Measurements from ENCODE around the gene REEP3.
A peak's percentile ranks its signal among the peaks of the same experiment; 100 is the strongest.

The REEP3 gene

DNA sequence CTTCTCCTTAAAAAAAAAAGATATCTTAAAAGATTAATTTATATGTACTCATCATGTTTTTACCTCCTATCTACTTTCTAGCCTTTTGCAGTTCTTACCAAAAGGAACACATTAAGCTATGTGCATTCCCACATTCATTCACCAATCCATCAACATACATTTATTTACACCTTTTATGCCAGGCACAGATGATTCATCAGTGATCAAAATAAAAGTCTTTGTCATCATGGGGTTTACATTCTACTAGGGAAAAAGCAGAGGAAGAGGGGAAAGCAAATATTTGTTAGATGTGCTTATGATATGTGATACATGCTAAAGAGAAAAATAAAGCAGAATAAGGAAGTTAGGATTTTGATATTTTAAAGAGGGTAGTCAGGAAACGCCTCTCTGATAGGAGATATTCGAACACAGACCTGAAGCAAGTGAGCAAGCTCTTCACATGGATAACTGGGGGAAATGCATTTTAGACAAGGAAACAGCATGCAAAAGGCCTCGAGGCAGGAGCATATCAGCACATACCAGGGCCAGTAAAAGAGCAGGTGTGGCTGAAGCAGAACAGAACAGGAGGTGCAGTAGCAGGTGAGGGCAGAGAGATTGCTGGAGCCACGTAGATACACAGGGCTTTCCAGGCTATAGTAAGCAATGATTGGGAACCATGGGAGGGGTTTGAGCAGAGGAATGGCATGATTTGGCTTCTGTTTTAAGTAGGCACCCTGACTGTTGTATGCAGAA lies 67.4 kb downstream of the REEP3 start:
- DNase-seq (ENCODE audit: low spot score) = no peak

DNA sequence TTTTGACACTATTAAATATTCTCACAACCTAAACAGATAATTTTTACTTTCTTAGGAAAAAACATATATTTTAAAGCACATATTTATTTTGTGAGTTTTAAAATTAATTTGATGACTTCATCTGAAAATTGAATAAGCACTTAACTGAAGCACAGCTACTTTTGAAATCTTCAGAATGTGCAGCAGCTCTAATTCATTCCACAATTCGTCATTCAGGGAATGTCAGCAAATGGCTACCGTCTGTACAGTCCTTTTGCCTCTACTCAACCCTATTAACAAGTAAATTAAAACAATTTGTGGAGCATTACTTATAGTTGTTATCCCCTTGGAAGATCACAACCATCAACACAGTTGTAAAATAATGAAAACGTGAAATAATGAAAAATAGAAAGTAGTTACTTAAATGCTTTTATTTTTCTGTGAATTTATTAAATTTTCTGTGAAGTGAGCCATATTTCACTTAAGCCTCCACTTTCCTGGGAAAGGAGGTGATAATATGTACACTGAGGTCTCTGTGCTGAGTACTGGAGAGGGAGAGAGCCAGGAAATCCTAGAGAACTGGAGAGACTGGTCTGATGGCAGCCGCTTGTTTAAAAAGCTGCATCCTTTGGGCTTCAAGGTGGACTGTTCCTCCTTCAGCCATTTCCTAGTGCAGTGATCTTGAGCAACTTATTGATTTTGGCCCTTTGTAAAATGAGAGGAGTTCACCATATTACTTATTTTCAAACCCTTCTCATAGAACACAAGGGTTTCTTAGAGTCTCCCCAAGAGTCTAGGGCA lies 70.6 kb downstream of the REEP3 start:
- no peak for DNase-seq (ENCODE audit: low spot score)

DNA sequence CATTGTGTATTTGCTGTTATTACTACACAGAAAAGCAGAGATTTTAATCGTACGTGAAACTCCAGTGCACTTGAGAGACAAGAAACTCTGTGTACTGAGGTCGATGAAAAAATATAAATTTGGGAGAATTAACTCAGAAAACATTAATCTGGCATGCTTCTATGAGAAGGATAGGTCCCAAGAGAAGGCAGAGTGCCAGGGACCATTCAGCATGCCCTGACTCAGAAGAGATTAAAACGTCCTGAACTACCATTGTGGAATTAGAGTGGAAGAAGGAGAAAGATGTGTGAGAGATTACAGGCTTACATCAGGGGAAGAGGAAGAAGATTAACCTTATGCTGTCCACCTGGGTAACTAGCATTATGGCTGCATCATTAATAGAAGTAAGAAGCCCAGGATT lies 72.4 kb downstream of the REEP3 start:
- no peak for DNase-seq (ENCODE audit: low spot score)

DNA sequence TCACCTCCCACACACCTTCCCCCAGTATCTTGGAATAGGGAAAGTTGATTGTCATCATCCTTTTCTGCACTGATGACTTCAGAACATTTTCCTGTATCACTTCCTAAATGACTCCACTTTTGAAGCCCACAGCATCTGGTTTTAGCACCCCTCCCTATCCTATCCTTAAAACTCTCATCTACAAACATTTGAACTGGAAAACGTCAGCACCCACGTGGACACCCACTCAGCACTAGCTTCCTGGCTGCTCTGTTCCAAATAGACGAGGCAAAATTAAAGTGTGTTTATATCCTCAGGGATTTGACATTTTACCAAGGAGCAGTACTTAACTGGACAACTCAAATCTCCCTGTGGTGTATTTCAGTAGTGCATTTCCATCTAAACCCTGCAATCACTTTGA lies 73.9 kb downstream of the REEP3 start:
- no peak for DNase-seq (ENCODE audit: low spot score)

DNA sequence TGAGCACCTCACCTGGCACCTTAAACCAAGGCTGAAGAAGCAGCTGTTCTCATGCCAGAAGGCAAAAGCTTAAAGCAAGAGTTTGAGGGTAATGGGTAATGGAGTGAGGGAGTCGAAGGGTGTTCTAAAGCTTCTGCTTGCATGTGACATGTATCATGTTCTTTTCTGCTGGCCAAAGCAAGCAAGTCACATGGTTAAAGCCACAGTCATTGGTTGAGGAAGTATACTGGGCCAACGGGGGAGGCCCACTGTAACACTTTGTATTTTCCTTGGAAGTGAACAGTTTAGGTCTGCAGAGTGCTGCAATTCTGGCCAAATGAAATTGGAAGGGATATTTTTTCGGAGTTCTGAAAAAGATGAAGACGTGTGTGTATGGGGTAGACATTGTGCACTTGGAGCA lies 75.7 kb downstream of the REEP3 start:
- DNase-seq (ENCODE audit: low spot score) = no peak

DNA sequence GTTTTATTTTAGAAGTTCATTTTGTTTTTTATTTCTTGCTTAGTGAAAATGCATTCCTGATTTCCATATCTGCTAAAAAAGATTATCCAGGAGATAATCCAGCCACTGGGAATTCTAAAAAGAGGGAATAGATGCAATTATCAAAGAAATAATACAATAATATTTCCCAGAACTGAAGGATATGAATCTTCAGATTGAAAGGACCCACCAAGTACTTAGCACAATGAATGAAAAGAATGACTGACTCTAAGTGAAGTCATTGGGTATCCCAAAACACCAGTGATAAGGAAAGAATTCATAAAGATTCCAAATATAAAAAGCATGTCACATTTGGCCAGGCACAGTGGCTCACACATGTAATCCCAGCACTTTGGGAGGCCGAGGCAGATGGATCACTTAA lies 79.3 kb downstream of the REEP3 start:
- no peak for DNase-seq (ENCODE audit: low spot score)

DNA sequence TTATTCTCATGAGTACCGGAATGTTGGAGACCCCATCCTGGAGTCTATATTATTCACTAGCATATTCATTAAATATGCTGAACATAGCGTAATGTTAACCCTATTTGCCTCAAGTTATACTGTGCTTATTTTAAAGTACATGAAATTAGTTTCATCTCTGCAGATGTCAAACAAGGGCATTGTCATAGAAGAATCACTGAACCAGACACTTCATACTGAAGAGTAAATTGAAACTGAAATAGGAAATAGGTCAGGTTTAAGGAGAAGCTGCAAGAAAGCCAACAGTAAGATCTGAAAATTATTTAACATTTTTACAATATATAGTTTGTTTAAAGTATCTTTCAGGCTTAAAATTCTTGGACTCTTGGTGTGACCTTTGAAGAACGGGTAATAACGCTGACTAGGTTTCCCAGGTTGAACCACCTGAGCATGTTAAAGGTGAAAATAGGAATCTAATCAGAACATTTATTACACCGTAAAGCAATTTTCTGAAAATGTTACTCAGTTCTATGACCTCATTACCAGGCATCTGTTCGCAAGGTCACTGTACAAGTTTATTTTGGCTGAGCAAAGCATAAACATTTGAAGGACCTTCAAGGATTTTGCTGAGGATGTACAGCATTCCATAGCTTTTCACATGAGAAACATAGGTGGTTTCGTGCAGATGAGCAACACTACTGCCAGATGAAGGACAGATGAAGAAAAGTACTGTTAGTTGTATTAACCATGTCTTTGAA lies 82.7 kb downstream of the REEP3 start:
- peak; percentile 12 for DNase-seq (ENCODE audit: low spot score)

DNA sequence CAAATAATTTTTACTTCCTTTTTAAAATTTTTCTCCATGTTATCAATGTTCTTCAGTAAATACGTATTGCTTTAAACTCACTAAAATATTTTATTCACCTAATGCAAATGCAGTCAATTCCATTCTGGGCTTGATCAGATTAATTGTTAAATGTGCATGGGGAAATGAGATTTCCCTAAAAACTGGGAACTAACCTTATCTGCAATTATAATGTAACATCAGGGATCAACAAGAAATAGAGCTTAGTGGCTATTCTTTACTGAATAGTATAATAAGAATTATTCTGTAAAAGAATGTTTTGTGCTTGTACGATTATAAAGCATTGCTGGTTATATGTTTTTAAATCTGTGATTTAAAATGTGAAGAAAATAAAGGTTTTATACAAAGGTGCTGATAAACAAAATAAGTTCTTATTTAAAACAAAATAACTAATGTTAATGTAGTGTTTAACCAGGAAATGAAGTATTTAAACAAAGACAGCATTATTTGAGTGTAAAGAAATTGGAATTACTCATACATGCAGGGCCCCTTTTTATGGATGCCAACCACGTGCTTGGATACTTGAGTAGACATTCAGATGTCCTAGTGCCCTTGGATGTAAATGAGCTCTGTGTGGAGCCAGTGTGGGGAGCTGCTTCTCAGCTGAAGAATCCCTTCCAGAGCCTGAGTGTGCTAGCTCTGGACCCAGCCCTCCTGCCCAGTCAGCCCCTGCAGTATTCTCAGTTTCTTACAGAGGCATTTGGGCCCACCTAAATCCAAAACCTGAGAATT lies 84.2 kb downstream of the REEP3 start:
- no peak for DNase-seq (ENCODE audit: low spot score)

DNA sequence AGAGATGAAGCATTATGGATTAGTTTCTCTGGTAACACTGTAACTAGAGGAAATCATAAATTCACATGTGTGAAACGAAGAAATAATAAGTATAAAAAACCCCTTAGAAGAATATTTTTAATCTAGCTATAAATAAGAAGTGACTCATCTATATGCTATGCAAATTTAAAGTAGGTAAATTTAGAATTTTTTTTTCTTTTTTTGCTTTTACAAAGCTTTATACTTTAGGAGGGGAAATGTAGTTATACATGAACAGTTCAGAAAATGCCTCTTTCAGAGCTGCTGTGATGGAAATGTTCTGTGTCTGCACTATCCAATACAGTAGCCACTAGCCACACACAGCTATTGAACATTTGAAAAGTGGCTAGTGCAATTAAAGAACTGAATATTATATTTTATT lies 87.3 kb downstream of the REEP3 start:
- DNase-seq (ENCODE audit: low spot score) = no peak

DNA sequence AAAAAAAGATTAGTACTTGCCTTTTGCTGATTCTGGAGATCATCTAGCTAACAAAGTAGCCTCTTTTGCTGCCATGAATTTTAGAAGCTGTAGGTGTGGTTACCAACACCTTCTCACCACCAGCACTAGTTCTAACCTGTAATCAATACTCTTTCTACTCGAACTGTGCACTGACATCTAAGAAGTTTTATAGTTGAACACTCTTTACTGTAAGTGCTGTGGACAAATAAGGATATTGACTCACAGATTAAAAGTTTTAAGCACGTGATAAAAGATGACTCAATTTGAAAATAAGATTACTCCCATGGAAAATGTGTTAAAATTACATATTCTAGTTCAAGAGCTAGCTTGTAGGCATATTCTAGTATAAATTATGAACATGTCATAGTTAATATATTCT lies 89.9 kb downstream of the REEP3 start:
- no peak for DNase-seq (ENCODE audit: low spot score)

DNA sequence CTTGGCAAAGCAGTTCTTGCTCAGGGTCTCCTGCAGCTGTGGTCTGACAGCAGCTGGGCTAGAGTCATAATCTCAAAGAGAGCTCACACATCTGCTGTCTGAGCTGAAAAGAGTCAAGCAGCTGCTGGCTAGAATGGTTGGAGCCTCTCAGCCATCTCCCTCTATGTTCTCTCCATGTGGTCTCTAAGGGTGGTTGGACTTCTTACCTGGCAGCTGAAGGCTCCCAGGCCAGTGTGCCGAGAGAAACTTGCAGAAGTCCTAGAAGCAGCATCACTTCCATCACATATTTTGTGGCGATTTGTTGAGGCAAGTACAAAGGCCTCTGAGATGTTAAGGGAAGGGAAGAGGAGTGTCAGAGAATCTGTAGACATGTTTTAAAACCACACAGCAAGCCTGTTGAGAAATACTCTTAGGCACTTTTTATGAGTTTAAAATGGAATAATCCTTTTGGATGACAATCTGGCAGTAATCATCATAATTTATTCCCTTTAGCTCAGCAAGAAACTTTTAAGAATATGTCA lies 93.2 kb downstream of the REEP3 start:
- DNase-seq (ENCODE audit: low spot score) = no peak

DNA sequence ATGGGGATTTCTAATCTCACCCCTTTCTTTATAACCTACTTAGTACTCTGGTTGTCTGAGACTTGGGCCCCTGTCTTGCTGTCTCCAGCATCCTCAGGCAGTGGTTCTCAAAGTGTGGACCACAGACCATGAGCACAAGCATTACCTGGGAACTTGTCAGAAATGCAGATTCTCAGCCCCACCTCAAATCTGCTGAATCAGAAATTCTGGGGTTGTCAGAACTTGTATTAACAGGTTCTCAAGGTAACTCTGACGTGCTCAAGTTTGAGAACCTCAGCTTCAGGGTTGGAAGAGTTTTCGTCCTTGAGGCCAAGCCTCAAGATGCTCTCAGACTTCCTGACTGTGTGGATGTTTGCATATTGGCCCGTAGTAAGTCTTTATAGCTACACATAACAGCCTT lies 97.4 kb downstream of the REEP3 start:
- DNase-seq (ENCODE audit: low spot score) = no peak

DNA sequence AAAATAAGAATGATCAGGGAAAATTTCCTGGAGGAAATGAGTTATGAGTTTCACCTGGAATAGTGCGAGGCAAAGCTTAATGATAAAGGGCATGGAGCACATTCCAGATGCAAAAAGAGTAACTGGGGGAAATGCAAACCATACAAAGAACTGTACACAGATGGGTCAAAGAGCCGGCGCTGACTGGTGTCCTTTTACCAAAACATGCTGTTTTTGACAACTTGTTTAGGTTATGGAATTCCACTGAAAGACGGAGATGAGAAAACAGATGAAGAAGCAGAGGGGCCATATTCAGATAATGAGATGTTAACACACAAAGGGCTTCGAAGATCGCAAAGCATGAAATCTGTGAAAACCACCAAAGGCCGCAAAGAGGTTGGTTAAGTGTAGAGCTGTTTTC lies 98.2 kb downstream of the REEP3 start:
- DNase-seq (ENCODE audit: low spot score) = no peak

DNA sequence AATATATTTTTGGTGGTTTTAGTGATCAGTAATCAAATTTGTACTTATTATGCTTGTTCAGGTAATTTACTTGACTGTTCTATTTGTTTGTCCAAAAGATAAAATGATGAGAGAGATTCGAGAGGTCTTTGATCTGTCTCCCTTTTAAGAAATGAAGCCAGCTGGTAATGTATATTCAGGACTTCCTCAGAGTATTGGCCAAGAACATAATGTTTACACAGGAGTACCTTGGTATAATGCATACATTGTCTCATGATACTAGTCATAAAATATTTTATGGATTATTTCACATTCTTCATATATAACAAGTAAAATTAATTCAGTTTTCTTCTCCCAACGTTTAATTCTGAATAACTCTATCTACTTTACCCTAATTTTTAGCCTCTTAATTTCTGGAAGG lies 100.9 kb downstream of the REEP3 start:
- no peak for DNase-seq (ENCODE audit: low spot score)

DNA sequence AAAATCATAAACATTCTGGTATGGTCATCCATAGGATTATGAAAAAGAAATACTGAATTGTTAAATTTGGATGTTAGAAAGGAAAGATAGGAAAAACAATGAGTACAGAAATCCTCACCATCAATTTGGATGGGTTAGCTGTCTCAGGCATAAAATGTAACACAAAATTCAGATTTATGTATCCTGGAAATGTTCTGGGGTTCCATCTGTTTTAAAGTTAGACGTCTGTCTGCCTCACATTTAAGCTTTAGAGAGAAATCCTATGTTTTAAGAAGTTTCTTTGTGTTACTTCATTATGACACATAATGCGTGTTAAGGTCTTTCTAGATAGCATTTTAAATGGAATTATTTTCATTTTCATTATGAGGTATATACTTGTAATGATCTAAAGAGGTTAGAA lies 103.5 kb downstream of the REEP3 start:
- DNase-seq (ENCODE audit: low spot score) = no peak

DNA sequence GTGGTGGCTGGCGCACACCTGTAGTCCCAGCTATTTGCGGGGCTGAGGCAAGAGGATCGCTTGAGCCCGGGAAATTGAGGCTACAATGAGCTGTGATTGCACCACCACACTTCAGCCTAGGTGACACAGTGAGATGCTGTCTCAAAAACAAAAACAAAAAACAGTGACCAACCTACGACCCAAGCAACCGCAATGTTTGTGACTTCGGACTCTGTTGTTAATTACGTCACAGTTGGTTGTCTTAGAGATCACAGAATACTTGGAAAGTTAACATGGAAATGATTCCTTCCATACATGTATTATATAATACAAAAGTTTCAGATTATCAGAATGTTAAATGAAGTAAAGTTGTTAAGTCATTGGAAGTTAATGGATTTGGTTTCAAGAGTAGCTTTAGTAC lies 106.2 kb downstream of the REEP3 start:
- no peak for DNase-seq (ENCODE audit: low spot score)

DNA sequence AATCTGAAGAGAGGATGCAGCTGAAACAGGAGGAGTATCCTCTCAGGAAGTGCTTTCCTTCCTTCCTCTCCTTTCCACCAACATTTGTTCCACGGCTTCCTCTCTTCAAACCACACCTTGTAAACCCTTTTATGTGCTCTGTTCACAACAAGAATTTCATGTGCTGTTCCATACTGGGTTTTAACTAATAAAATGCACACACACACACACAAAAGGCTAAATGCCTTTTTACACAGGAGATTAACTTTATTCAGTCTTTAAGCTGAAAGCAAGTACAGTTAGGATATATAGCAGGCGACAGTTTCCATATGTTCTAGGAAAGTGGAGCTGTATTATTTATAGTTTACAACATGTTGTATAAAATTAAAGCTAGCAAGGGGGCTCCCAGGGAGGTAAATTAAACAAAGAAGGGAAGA lies 106.7 kb downstream of the REEP3 start:
- no peak for DNase-seq (ENCODE audit: low spot score)

DNA sequence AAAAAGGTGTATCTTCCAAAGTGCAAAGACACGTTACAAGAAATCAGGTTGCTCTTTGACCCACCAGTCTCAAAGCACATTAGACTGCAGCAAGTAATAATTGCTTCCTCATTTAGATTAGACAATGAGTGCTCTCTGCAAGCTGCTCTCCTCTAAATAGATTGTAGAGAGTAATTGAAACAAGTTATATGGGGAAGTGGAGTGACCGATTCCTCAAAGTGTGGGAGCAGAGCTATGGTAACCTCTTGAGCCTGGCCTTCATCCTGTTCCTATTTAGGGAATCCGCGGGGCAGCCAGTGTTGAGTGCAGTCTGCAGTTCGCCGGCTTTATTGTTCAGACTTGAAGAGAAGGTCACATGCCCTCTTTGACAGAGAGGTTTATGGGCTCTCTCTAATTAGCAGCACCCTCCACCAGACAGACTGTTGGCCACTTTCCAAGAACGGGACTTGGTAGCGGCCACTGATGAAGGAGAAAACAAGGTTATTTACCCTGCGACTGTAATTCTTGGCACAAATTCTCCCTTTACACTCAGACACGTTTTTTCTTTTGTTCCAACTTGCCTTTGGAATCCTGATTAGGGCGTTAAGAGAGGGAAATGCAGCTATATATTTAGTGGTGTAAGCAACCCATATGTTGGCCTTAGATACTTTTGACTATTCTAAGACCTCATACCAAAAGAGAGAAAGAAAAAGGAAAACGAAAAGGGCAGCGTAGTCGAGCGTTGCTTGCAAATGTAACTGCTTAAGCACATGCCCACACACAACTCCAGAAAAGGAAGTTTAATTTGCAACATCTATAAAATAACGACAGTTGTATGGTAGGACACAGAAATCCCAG lies 107.5 kb downstream of the REEP3 start:
- peak; percentile 26 for DNase-seq (ENCODE audit: low spot score)

DNA sequence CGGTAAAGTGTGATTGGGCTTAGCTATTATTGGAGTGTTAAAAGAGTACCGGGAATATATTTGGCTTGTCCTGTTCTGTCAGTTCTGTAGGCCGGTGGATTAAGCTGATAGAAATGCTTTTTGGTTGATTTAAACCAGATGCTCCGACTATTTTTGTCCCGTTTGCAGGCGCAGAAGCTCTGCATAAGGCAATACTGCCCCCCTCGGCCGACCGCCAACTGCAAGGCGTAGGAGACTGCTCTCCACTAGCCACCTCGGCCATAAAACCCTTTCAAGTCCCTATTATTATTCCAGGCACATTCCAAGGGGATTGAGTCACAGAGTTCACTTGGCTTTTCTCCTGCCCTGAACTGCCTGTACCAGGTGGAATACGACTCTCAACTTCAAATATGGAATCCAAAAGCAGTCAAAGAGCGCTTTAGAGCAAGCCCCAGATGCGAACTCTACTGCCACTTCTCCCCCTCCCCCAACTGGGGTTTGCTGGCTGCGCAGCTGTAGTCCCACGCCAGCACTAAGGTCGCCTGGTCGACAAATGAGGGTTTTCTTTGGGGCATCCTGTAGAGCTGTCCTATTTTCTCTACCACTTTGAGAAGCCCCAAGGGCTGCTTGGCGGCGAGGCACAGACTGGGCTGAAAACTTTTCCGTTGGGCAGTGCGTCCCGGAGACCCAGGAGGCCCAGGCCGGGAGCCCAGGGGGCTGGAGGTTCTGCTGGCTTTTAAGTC lies 108.3 kb downstream of the REEP3 start:
- peak; percentile 89 for DNase-seq (ENCODE audit: low spot score)

All from AG08396 (cell line).